ENCODE results near the gene IGSF3. TPM values are rescaled to one million over a fixed set of nuclear protein-coding genes. Genes with fewer than 3 reads are reported as not detected.

IGSF3 gene
- total RNA-seq, 2 experiments from 2014 or later: 0.08 to 0.22 TPM

DNA sequence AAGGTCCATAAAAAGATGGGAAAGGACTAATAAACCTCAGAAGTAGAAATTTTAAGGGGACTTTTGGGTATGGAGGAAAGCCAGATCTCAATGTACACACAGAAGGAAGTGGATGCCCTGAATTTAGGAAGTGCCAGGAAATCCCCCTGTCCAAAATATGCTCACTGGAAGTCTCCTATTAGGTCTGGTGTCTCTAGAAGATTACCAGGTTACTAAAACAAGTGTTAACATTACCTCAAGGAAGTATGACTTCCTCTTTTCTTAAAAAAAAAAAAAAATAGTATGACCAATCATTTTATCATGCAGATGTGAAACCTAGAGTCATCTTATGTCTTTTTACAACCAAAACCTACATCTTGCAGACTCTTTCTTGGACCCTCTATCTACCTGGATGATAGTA lies 127.4 kb downstream of the IGSF3 start:
- H3K36me3 Mint-ChIP-seq (ENCODE audit: low read depth): peaks cover 40% of the 10 kb centered on the region
- no peak for ATAC-seq (ENCODE audit: poor library complexity)
- H3K9me3 ChIP-seq (ENCODE audit: control insufficient read depth in 1 of 2, insufficient read depth in 1 of 2, low read length in 2 of 2): no peaks in the 10 kb centered on the region
- H3K27ac Mint-ChIP-seq: no peak overlapping the region
- H3K27me3 ChIP-seq (ENCODE audit: control insufficient read depth in 1 of 2, insufficient read depth in 2 of 2, low read length in 2 of 2): no peaks in the 10 kb centered on the region
- H3K4me1 Mint-ChIP-seq (ENCODE audit: low read depth): peaks cover 27% of the 10 kb centered on the region
- H3K36me3 ChIP-seq (ENCODE audit: insufficient read depth, low read length): peaks cover 34% of the 10 kb centered on the region
- H3K4me3 Mint-ChIP-seq: no peak overlapping the region
- intact Hi-C loops (cut with DNase I, micrococcal nuclease): no loop called here
- no peaks in the 10 kb centered on the region for H3K27me3 Mint-ChIP-seq
- POLR2A ChIA-PET: interaction anchor here (0.6 to 1.6 kb wide), 3 partner anchors 25 to 1917 kb away, joined by 3 to 4 read pairs (median 3); no protein-coding TSS in a partner anchor
- H3K4me3 ChIP-seq (ENCODE audit: low read length): no peak overlapping the region
- no peaks in the 10 kb centered on the region for H3K9me3 Mint-ChIP-seq
- no peak overlapping the region for H3K27ac ChIP-seq (ENCODE audit: low read depth in 1 of 2, low read length in 2 of 2)
- peak in 3 of 14 experiments; percentile 27 to 53 (median 51) for DNase-seq
- CTCF ChIA-PET: interaction anchor here (1.0 to 3.1 kb wide), 5 partner anchors 24 to 56 kb away, joined by 3 to 10 read pairs (median 3); no protein-coding TSS in a partner anchor
- peaks cover 16% of the 10 kb centered on the region for H3K4me1 ChIP-seq (ENCODE audit: insufficient read depth, low read length)
- TF ChIP-seq, protein P1, sequence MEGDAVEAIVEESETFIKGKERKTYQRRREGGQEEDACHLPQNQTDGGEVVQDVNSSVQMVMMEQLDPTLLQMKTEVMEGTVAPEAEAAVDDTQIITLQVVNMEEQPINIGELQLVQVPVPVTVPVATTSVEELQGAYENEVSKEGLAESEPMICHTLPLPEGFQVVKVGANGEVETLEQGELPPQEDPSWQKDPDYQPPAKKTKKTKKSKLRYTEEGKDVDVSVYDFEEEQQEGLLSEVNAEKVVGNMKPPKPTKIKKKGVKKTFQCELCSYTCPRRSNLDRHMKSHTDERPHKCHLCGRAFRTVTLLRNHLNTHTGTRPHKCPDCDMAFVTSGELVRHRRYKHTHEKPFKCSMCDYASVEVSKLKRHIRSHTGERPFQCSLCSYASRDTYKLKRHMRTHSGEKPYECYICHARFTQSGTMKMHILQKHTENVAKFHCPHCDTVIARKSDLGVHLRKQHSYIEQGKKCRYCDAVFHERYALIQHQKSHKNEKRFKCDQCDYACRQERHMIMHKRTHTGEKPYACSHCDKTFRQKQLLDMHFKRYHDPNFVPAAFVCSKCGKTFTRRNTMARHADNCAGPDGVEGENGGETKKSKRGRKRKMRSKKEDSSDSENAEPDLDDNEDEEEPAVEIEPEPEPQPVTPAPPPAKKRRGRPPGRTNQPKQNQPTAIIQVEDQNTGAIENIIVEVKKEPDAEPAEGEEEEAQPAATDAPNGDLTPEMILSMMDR (IDR thresholded peaks at IDR 0.05): no peak

DNA sequence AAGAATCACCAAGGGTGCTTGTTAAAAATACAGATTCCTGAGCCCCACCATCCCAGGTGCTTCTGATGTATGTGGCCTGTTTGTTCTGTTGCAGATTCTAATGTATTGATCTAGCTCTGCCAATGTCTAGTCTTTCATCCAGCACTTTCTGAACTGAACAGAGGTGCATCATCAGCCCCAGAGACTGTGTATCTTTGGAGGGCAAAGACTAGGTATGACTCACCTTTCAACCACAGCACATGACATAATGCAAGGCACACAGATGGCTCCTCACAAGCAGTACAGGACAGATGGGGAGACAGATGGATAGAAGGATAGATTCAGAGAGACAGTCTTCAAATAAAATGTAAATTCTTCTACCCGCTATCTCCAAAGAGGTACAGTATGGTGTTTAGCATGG lies 129.0 kb downstream of the IGSF3 start:
- H3K9me3 Mint-ChIP-seq: no peaks in the 10 kb centered on the region
- ChIA-PET CTCF (interaction anchor here (1.6 kb wide), 1 partner anchor 34 kb away, joined by 4 read pairs; no protein-coding TSS in a partner anchor), POLR2A (interaction anchor here (1.2 kb wide), 1 partner anchor 34 kb away, joined by 4 read pairs; no protein-coding TSS in a partner anchor)
- peaks cover 45% of the 10 kb centered on the region for H3K36me3 Mint-ChIP-seq (ENCODE audit: low read depth)
- no peak overlapping the region for H3K27ac Mint-ChIP-seq
- Histone ChIP-seq H3K4me3 (ENCODE audit: low read length) (no peak overlapping the region), H3K9me3 (ENCODE audit: control insufficient read depth in 1 of 2, insufficient read depth in 1 of 2, low read length in 2 of 2) (no peaks in the 10 kb centered on the region), H3K27ac (ENCODE audit: low read depth in 1 of 2, low read length in 2 of 2) (no peak overlapping the region), H3K36me3 (ENCODE audit: insufficient read depth, low read length) (peaks cover 48% of the 10 kb centered on the region), H3K4me1 (ENCODE audit: insufficient read depth, low read length) (peaks cover 10% of the 10 kb centered on the region), H3K27me3 (ENCODE audit: control insufficient read depth in 1 of 2, insufficient read depth in 2 of 2, low read length in 2 of 2) (no peaks in the 10 kb centered on the region)
- no peaks in the 10 kb centered on the region for H3K27me3 Mint-ChIP-seq
- peak in 7 of 14 experiments; percentile 11 to 64 (median 26) for DNase-seq
- TF ChIP-seq, protein P1 (IDR thresholded peaks at IDR 0.05): no peak
- H3K4me3 Mint-ChIP-seq: no peak overlapping the region
- intact Hi-C loops (cut with DNase I, micrococcal nuclease): no loop called here
- peaks cover 20% of the 10 kb centered on the region for H3K4me1 Mint-ChIP-seq (ENCODE audit: low read depth)
- peak; percentile 86 for ATAC-seq (ENCODE audit: poor library complexity)

DNA sequence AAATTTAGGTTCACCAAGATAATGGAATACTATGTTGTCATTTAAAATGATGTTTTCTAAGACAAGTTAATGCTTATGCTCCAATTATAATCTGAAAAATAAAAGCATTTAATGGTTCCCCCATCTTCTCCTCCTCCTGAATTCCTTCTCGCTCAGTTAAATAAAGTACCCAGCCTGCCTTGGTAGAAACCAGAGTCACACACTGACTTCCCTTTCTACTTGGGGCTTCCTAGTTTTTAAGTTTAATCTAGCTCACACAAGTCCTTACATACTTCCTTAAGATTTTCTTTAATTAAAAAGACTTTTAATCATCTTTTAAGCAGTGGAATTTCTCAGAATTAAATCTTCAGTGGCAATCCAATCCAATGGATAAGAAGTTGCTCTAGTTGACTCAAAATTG lies 129.6 kb downstream of the IGSF3 start:
- CTCF ChIA-PET: interaction anchor here (1.0 to 1.6 kb wide), 2 partner anchors 33 to 39 kb away, joined by 3 to 4 read pairs; no protein-coding TSS in a partner anchor
- H3K4me1 ChIP-seq (ENCODE audit: insufficient read depth, low read length): peaks cover 10% of the 10 kb centered on the region
- peaks cover 40% of the 10 kb centered on the region for H3K36me3 Mint-ChIP-seq (ENCODE audit: low read depth)

More for the DNA sequence above, 129.6 kb downstream of the IGSF3 start:
- no peak for DNase-seq
- Mint-ChIP-seq H3K9me3 (no peaks in the 10 kb centered on the region), H3K27me3 (no peaks in the 10 kb centered on the region), H3K4me3 (no peak overlapping the region), H3K27ac (no peak overlapping the region), H3K4me1 (ENCODE audit: low read depth) (peaks cover 20% of the 10 kb centered on the region)
- H3K27me3 ChIP-seq (ENCODE audit: control insufficient read depth in 1 of 2, insufficient read depth in 2 of 2, low read length in 2 of 2): no peaks in the 10 kb centered on the region
- H3K9me3 ChIP-seq (ENCODE audit: control insufficient read depth in 1 of 2, insufficient read depth in 1 of 2, low read length in 2 of 2): no peaks in the 10 kb centered on the region
- peaks cover 43% of the 10 kb centered on the region for H3K36me3 ChIP-seq (ENCODE audit: insufficient read depth, low read length)
- no peak overlapping the region for H3K27ac ChIP-seq (ENCODE audit: low read depth in 1 of 2, low read length in 2 of 2)
- TF ChIP-seq, protein P1 (IDR thresholded peaks at IDR 0.05): no peak
- no peak overlapping the region for H3K4me3 ChIP-seq (ENCODE audit: low read length)
- intact Hi-C loops (cut with DNase I, micrococcal nuclease): no loop called here
- POLR2A ChIA-PET: no interaction called here
- no peak for ATAC-seq (ENCODE audit: poor library complexity)
